Measurements from ENCODE around the gene ZNF397.

Gene ZNF397

DNA sequence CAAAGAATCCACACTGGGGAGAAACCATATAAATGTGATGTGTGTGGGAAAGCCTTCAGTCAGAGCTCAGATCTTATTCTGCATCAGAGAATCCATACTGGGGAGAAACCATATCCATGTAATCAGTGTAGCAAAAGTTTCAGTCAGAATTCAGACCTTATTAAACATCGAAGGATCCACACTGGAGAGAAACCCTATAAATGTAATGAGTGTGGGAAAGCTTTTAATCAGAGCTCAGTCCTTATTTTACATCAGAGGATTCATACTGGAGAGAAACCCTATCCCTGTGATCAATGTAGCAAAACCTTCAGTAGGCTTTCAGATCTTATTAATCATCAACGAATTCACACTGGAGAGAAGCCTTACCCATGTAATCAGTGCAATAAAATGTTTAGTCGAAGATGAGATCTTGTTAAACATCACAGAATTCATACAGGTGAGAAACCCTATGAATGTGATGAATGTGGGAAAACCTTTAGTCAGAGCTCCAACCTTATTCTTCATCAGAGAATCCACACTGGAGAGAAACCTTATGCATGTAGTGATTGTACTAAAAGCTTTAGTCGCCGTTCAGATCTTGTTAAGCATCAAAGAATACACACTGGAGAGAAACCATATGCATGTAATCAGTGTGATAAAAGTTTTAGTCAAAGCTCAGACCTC is 65.9 kb downstream of the ZNF397 start:
- no peak for DNase-seq

All from NCI-H1436 treated with DMSO at 0.1 percent for 48 hours (cell line).